Mesothelial cell of epicardium (in vitro differentiated cells): ENCODE measurements around the gene PLAGL2. TPM values are rescaled to one million over a fixed set of nuclear protein-coding genes. Genes with fewer than 3 reads are reported as not detected.

Source experiments
- DNase-seq, 2 experiments: peaks; one replicate each; pipeline ENCODE4 v3.0.0; 2021; ENCODE audit warnings: low spot score in 2 of 2; ENCODE audit not compliant: unreplicated experiment in 2 of 2
- H3K27ac Mint-ChIP-seq: 2 replicates; pipeline ENCODE4 v1.8.0; 2021; ENCODE audit warnings: mixed read lengths
- H3K27me3 Mint-ChIP-seq: 2 replicates; pipeline ENCODE4 v1.8.0; 2021; ENCODE audit warnings: low read depth, mixed read lengths
- H3K36me3 Mint-ChIP-seq: 2 replicates; pipeline ENCODE4 v1.8.0; 2021; ENCODE audit warnings: mixed read lengths
- H3K4me1 Mint-ChIP-seq: 2 replicates; pipeline ENCODE4 v1.8.0; 2021; ENCODE audit warnings: mixed read lengths
- H3K4me3 Mint-ChIP-seq: 2 replicates; pipeline ENCODE4 v1.8.0; 2021; ENCODE audit warnings: mild to moderate bottlenecking, moderate library complexity, mixed read lengths
- H3K9me3 Mint-ChIP-seq: 2 replicates; pipeline ENCODE4 v1.8.0; 2021; ENCODE audit warnings: mixed read lengths
- total RNA-seq: library from RNA; stranded (reverse); gene quantifications from 3 replicates; pipeline ENCODE4 v1.2.1, GENCODE V29; 2021
- TF ChIP-seq, protein P1 (sequence below): fragments of 200-600 bp; sonication (generic); IDR thresholded peaks from one replicate; pipeline ENCODE4 v1.5.0; 2021; ENCODE audit warnings: antibody characterized with exemption; ENCODE audit not compliant: unreplicated experiment

PLAGL2 gene
- total RNA-seq, 1 donor from 2014 or later, result 37.8 TPM

DNA sequence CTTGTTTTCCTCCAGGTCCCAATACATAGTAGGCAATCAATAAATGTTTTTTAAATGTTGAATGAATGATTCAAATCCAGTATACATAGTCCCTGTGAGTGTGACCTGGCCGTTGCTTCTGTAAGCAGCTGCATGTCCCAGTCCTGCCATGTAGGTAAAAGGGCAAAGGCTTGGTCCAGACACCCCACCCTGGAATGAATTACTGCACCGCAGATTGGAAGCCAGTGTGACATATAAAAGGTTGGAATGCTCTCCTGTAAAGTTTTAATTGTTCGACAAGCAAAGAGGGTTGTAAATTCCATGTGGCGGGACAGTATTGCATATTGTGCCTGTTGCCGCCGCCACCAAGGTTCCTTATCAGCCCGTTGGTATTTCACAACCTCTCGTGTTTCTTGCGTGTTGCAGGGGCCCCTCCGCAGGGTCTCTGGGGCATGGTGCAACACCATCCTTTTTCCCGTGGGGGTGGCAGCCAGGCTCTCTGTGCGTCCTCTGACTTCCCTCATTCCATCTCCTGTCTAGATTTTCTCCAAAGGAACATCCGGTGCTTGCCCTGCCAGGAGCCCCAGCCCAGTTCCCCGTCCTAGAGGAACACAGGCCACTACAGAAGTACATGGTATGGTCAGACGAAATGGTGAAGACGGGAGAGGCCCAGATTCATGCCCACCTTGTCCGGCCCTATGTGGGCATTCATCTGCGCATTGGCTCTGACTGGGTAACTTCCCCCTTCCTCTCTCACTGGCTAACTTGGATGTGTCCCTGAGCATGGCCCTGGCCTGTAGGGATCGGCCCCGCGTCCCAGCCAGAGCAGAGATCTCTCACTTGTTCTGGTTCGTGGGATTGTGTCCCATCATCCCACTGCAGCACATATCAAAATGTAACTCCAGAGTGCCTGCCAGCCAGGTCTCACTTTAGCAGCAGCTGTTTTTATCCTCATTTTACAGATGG is 20.5 kb upstream of the PLAGL2 start:
- TF ChIP-seq, protein P1, sequence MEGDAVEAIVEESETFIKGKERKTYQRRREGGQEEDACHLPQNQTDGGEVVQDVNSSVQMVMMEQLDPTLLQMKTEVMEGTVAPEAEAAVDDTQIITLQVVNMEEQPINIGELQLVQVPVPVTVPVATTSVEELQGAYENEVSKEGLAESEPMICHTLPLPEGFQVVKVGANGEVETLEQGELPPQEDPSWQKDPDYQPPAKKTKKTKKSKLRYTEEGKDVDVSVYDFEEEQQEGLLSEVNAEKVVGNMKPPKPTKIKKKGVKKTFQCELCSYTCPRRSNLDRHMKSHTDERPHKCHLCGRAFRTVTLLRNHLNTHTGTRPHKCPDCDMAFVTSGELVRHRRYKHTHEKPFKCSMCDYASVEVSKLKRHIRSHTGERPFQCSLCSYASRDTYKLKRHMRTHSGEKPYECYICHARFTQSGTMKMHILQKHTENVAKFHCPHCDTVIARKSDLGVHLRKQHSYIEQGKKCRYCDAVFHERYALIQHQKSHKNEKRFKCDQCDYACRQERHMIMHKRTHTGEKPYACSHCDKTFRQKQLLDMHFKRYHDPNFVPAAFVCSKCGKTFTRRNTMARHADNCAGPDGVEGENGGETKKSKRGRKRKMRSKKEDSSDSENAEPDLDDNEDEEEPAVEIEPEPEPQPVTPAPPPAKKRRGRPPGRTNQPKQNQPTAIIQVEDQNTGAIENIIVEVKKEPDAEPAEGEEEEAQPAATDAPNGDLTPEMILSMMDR, result no peak
- Mint-ChIP-seq H3K4me1 (peaks cover 4% of the 10 kb centered on the region), H3K4me3 (no peak overlapping the region), H3K27me3 (no peaks in the 10 kb centered on the region), H3K9me3 (no peaks in the 10 kb centered on the region), H3K36me3 (peaks cover 37% of the 10 kb centered on the region), H3K27ac (peak overlapping the region; percentile 54)
- DNase-seq, result no peak

DNA sequence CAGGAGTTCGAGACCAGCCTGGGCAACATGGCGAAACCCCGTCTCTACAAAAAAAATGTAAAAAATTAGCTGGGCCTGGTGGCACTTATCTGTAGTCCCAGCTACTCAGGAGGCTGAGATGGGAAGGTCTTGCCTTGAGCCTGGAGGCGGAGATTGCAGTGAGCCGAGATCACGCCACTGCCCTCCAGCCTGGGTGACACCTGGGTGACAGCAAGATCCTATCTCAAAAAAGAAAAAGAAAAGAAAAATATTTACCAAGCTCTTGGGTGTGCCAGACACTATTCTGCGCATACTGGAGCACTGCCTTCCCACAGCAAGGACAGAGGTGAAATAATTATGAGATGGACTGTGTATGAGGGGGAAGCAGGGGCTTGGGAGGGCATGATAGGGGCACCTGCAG is 19.8 kb upstream of the PLAGL2 start:
- peaks cover 4% of the 10 kb centered on the region for H3K4me1 Mint-ChIP-seq
- H3K27me3 Mint-ChIP-seq, result no peaks in the 10 kb centered on the region
- no peak for DNase-seq
- H3K9me3 Mint-ChIP-seq, result no peaks in the 10 kb centered on the region
- no peak overlapping the region for H3K4me3 Mint-ChIP-seq
- TF ChIP-seq, protein P1, result no peak
- peaks cover 31% of the 10 kb centered on the region for H3K36me3 Mint-ChIP-seq
- H3K27ac Mint-ChIP-seq, result peak overlapping the region; percentile 54

DNA sequence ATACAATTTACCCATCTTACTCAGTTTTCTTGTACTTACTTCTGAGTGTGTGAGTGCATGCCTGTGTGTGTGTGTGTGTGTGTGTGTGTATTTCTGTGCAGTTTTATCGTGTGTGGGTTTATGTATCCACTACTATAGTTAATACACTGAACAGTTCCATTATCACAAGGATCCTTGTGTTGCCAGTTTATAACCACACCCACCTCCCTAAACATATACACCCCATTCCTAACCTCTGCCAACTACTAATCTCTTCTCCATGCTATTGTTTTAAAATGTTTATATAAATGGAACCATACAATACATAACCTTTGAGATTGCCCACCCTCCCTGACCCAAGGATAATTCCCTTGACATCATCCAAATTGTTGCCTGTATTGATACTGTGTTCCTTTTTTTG is 18.8 kb upstream of the PLAGL2 start:
- no peak for DNase-seq
- Mint-ChIP-seq H3K4me1 (no peaks in the 10 kb centered on the region), H3K27me3 (no peaks in the 10 kb centered on the region), H3K9me3 (no peaks in the 10 kb centered on the region), H3K36me3 (peaks cover 28% of the 10 kb centered on the region), H3K4me3 (no peak overlapping the region), H3K27ac (no peak overlapping the region)
- TF ChIP-seq, protein P1, result no peak

DNA sequence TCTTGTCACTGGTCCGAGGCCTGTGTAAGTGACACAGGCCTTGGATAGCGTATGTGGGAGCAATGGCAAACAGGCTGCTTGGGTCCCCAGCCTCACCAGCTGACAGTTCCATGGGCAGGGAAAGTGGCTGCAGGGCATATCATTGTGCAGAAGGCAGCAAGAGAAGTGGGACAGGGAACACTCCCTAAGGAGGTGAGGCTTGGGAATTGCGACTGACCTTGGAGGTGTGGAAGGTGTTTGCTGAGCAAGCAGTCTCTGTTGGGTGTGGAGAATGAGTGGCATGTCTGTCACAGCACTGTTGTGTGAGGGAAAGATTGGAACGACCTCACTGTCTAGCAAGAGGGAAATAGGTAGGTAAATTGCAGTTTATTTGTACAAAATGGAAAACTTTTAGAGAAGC is 16.9 kb upstream of the PLAGL2 start:
- Mint-ChIP-seq H3K27ac (no peak overlapping the region), H3K9me3 (no peaks in the 10 kb centered on the region), H3K4me1 (no peaks in the 10 kb centered on the region), H3K36me3 (peaks cover 31% of the 10 kb centered on the region), H3K4me3 (no peak overlapping the region), H3K27me3 (no peaks in the 10 kb centered on the region)
- TF ChIP-seq, protein P1, result no peak
- no peak for DNase-seq

DNA sequence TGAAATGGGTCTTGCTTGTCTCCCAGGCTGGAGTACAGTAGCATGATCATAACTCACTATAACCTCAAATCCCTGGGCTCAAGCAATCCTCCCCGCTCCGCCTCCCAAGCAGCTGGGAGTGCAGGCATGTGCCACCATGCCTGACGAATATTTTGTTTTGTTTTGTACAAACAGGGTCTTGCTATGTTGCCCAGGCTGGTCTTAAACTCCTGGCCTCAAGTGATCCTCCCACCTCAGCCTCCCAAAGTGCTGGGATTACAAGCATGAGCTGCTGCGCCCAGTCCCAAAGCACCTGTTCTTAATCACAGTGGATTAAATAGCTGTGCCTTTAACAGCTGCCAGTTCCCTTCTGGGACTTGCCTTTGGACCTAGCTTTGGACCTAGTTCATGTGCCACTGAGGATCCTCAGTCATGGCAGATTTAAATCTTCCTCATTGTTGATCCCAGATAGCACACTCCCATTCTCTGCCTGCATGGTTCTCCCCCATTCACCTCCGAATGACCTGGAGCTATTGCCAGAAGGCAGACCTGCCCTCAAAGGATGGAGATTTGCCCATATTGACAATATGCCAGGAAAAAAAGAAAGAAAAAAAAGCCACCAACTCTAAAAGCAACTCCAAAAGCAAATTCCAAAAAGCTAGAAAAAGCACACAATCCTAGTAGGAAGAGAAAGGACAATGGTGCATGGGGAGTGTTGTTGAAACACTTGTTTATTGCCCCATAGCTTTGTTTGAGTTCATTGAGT is 10.8 kb upstream of the PLAGL2 start:
- Mint-ChIP-seq H3K9me3 (no peaks in the 10 kb centered on the region), H3K27me3 (no peaks in the 10 kb centered on the region), H3K27ac (peak overlapping the region; percentile 35), H3K36me3 (peaks cover 33% of the 10 kb centered on the region), H3K4me1 (no peaks in the 10 kb centered on the region), H3K4me3 (no peak overlapping the region)
- TF ChIP-seq, protein P1, result no peak
- DNase-seq, result no peak
